HepG2 (cell line): ENCODE measurements around the gene TDRD9. TPM values are rescaled to one million over a fixed set of nuclear protein-coding genes. Genes with fewer than 3 reads are reported as not detected.

Source experiments
- CCDC6 ChIP-seq: sonication (generic); formaldehyde crosslinking; IDR thresholded peaks from 2 replicates; pipeline ENCODE4 v1.8.1; 2022; ENCODE audit warnings: mild to moderate bottlenecking, missing genetic modification reagents, moderate library complexity
- DPF2 ChIP-seq: sonication (generic); formaldehyde crosslinking; IDR thresholded peaks from 2 replicates; pipeline ENCODE4 v1.4.0; 2020; ENCODE audit warnings: mild to moderate bottlenecking, low read depth, missing genetic modification reagents, borderline replicate concordance
- JARID2 ChIP-seq: sonication (generic); formaldehyde crosslinking; IDR thresholded peaks from 2 replicates; pipeline ENCODE4 v1.8.1; 2023; ENCODE audit warnings: missing genetic modification reagents, inconsistent platforms; ENCODE audit not compliant: insufficient replicate concordance
- KDM2A ChIP-seq: sonication (generic); formaldehyde crosslinking; IDR thresholded peaks from 2 replicates; pipeline ENCODE4 v1.4.0; 2020; ENCODE audit warnings: low read depth, missing genetic modification reagents, borderline replicate concordance
- POLR2A ChIP-seq, 2 experiments: IDR thresholded peaks; 2 replicates each; pipeline ENCODE4 v1.6.1; 2011; ENCODE audit warnings: low read depth in 2 of 2, low read length in 2 of 2, mild to moderate bottlenecking in 1 of 2, moderate library complexity in 1 of 2; ENCODE audit not compliant: insufficient read depth in 1 of 2
- RFXANK ChIP-seq: IDR thresholded peaks from 2 replicates; pipeline ENCODE4 v1.6.1; 2016
- SMAD1 ChIP-seq: sonication (generic); formaldehyde crosslinking; IDR thresholded peaks from 2 replicates; pipeline ENCODE4 v1.4.0; 2020; ENCODE audit warnings: missing genetic modification reagents, low read depth, mild to moderate bottlenecking, borderline replicate concordance
- SRF ChIP-seq: IDR thresholded peaks from 2 replicates; pipeline ENCODE4 v1.6.1; 2011; ENCODE audit warnings: mild to moderate bottlenecking, low read depth, low read length, moderate library complexity
- SRSF1 ChIP-seq: fragments of 200-400 bp; formaldehyde crosslinking; optimal IDR thresholded peaks from 2 replicates; pipeline ENCODE3; 2017; ENCODE audit warnings: mild to moderate bottlenecking, low read depth, low read length, moderate library complexity
- ZNF205 ChIP-seq: IDR thresholded peaks from 2 replicates; pipeline ENCODE4 v1.6.1; 2018; ENCODE audit warnings: missing biosample characterization, missing genetic modification reagents
- ZNF451 ChIP-seq: sonication (generic); formaldehyde crosslinking; IDR thresholded peaks from 2 replicates; pipeline ENCODE4 v1.5.0; 2020; ENCODE audit warnings: mild to moderate bottlenecking, missing genetic modification reagents
- ZNF782 ChIP-seq: sonication (generic); formaldehyde crosslinking; IDR thresholded peaks from 2 replicates; pipeline ENCODE4 v1.4.0; 2020; ENCODE audit warnings: missing genetic modification reagents, mild to moderate bottlenecking, borderline replicate concordance
- polyA plus RNA-seq, 8 experiments: library from polyadenylated mRNA; depleted of rRNA in 3 of 8; stranded (reverse) in 7 of 8; unstranded in 1 of 8; fragments of >200 nt; fragmentation: Illumina TruSeq in 4 of 8; extraction: Trizol in 4 of 8; gene quantifications; 2 replicates each; pipeline versions ENCODE4 v1.2.1 to v1.2.3, GENCODE V29; 2011 to 2016; ENCODE audit warnings: low read depth in 4 of 8, missing spikeins in 1 of 8, mixed read lengths in 1 of 8; ENCODE audit not compliant: insufficient read depth in 1 of 8
- total RNA-seq, 5 experiments: library from RNA; depleted of rRNA; stranded (reverse); fragments of >200 nt; fragmentation: Illumina TruSeq; extraction: Trizol; gene quantifications; 2 replicates each; pipeline ENCODE4 v1.2.3, GENCODE V29; 2016; ENCODE audit warnings: low read depth in 1 of 5
- TF ChIP-seq, protein P1 (sequence below): sonication (generic); formaldehyde crosslinking; IDR thresholded peaks from 2 replicates; pipeline ENCODE4 v1.8.0; 2022; ENCODE audit warnings: missing genetic modification reagents, mild to moderate bottlenecking, moderate library complexity, borderline replicate concordance
- TF ChIP-seq, protein P2 (sequence below): IDR thresholded peaks from 2 replicates; pipeline ENCODE4 v1.6.1; 2012; ENCODE audit warnings: inconsistent platforms
- TF ChIP-seq, protein P3 (sequence below): sonication (generic); formaldehyde crosslinking; IDR thresholded peaks from 2 replicates; pipeline ENCODE4 v1.4.0; 2020; ENCODE audit warnings: mild to moderate bottlenecking, low read depth, missing genetic modification reagents
- TF ChIP-seq, protein P4 (sequence below): sonication (generic); formaldehyde crosslinking; IDR thresholded peaks from one replicate; pipeline ENCODE4 v1.5.1; 2020; ENCODE audit warnings: mild to moderate bottlenecking, missing genetic modification reagents; ENCODE audit errors: not compliant biosample characterization

Gene TDRD9
- total and polyA plus RNA-seq, 2 of the 13 experiments (the other 11 are each of a cell fraction or from before 2014, with no cell fraction given): not detected

DNA sequence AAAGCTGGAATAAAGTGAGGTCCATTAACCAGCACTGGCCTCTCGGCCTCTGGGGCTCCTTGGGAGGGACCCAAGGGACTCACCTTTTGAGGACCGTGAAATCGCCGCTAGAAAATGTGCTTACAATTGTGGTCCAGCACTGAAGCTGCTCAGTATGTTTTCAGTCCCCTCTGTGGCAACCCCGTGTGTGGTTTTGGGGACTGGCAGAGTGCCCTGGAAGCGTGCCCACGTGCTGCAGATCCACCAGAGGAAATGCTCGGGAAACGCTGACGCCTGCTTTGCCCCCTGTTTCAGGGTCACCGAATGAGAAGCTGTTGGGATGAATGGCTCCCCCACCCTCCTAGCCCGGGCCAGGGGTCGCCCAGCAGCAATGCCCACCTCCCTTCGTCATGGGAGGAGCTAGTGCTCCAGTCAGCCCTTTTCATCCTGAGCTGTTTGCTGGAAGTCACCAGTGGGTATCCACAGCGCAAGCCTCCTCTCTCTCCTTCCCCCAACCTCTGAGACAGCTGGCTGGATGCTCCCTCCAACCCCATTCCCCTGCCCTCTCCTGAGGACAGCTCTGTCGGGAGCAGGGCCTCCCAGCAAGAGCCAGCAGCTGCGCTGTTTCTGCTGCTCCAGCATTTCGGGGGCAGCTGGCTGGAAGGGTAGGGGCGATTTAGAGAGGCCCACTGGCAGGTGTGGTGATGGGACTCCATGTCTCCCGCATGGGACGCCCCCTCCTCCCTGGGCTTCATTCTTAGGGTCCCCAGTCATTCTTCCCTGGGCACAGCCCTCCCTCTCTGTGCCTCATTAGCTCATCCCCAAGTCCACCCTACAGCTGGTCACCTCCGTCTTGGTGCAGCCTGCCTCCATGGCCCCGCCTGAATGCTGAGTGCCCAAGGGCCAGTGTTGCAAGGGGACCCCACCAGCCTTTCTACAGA, 47.6 kb upstream of the TDRD9 start (continued):
- TF ChIP-seq ZNF205 (CRISPR knock-in tag) (no peak), KDM2A (no peak), SRF (no peak), RFXANK (no peak), DPF2 (CRISPR knock-in tag) (peak; percentile 6; the same call in 1 of the 2 replicates), SRSF1 (peak; percentile 8), POLR2A (IDR thresholded peaks at IDR 0.05; ENCODE audit: insufficient read depth in 1 of 2, low read depth in 2 of 2, low read length in 2 of 2) (peak in 1 of 2 experiments; percentile 63; a peak in 2 of 4 replicates), JARID2 (CRISPR knock-in tag) (no peak), SMAD1 (CRISPR knock-in tag) (no peak), CCDC6 (CRISPR knock-in tag) (no peak), ZNF451 (CRISPR knock-in tag) (no peak), ZNF782 (no peak; the same call in none of the 2 replicates)
- TF ChIP-seq, protein P1, sequence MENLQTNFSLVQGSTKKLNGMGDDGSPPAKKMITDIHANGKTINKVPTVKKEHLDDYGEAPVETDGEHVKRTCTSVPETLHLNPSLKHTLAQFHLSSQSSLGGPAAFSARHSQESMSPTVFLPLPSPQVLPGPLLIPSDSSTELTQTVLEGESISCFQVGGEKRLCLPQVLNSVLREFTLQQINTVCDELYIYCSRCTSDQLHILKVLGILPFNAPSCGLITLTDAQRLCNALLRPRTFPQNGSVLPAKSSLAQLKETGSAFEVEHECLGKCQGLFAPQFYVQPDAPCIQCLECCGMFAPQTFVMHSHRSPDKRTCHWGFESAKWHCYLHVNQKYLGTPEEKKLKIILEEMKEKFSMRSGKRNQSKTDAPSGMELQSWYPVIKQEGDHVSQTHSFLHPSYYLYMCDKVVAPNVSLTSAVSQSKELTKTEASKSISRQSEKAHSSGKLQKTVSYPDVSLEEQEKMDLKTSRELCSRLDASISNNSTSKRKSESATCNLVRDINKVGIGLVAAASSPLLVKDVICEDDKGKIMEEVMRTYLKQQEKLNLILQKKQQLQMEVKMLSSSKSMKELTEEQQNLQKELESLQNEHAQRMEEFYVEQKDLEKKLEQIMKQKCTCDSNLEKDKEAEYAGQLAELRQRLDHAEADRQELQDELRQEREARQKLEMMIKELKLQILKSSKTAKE: no peak
- TF ChIP-seq, protein P2, sequence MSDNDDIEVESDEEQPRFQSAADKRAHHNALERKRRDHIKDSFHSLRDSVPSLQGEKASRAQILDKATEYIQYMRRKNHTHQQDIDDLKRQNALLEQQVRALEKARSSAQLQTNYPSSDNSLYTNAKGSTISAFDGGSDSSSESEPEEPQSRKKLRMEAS: peak; percentile 55
- TF ChIP-seq, protein P3, sequence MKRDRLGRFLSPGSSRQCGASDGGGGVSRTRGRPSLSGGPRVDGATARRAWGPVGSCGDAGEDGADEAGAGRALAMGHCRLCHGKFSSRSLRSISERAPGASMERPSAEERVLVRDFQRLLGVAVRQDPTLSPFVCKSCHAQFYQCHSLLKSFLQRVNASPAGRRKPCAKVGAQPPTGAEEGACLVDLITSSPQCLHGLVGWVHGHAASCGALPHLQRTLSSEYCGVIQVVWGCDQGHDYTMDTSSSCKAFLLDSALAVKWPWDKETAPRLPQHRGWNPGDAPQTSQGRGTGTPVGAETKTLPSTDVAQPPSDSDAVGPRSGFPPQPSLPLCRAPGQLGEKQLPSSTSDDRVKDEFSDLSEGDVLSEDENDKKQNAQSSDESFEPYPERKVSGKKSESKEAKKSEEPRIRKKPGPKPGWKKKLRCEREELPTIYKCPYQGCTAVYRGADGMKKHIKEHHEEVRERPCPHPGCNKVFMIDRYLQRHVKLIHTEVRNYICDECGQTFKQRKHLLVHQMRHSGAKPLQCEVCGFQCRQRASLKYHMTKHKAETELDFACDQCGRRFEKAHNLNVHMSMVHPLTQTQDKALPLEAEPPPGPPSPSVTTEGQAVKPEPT (CRISPR knock-in tag): no peak
- TF ChIP-seq, protein P4, sequence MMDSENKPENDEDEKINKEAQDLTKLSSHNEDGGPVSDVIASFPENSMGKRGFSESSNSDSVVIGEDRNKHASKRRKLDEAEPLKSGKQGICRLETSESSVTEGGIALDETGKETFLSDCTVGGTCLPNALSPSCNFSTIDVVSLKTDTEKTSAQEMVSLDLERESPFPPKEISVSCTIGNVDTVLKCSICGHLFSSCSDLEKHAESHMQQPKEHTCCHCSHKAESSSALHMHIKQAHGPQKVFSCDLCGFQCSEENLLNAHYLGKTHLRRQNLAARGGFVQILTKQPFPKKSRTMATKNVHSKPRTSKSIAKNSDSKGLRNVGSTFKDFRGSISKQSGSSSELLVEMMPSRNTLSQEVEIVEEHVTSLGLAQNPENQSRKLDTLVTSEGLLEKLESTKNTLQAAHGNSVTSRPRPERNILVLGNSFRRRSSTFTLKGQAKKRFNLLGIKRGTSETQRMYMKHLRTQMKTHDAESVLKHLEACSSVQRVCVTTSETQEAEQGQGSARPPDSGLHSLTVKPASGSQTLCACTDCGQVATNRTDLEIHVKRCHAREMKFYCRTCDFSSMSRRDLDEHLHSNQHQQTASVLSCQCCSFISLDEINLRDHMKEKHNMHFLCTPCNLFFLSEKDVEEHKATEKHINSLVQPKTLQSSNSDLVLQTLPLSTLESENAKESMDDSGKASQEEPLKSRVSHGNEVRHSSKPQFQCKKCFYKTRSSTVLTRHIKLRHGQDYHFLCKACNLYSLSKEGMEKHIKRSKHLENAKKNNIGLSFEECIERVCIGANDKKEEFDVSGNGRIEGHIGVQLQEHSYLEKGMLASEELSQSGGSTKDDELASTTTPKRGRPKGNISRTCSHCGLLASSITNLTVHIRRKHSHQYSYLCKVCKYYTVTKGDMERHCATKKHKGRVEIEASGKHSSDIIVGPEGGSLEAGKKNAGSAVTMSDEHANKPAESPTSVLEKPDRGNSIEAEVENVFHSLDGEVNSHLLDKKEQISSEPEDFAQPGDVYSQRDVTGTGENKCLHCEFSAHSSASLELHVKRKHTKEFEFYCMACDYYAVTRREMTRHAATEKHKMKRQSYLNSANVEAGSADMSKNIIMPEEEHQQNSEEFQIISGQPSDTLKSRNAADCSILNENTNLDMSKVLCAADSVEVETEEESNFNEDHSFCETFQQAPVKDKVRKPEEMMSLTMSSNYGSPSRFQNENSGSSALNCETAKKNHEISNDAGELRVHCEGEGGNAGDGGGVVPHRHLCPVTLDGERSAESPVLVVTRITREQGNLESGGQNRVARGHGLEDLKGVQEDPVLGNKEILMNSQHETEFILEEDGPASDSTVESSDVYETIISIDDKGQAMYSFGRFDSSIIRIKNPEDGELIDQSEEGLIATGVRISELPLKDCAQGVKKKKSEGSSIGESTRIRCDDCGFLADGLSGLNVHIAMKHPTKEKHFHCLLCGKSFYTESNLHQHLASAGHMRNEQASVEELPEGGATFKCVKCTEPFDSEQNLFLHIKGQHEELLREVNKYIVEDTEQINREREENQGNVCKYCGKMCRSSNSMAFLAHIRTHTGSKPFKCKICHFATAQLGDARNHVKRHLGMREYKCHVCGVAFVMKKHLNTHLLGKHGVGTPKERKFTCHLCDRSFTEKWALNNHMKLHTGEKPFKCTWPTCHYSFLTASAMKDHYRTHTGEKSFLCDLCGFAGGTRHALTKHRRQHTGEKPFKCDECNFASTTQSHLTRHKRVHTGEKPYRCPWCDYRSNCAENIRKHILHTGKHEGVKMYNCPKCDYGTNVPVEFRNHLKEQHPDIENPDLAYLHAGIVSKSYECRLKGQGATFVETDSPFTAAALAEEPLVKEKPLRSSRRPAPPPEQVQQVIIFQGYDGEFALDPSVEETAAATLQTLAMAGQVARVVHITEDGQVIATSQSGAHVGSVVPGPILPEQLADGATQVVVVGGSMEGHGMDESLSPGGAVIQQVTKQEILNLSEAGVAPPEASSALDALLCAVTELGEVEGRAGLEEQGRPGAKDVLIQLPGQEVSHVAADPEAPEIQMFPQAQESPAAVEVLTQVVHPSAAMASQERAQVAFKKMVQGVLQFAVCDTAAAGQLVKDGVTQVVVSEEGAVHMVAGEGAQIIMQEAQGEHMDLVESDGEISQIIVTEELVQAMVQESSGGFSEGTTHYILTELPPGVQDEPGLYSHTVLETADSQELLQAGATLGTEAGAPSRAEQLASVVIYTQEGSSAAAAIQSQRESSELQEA: no peak
